Stimulated activated naive CD8-positive, alpha-beta T cell treated with anti-CD3 and anti-CD28 coated beads, Interleukin-15, Interleukin-2, amounts not matched to agents 100 ng/mL and 50 ng/mL, for 24 hours (primary cell): ENCODE results near the gene MEGF8.

Experiments
- H3K27ac Mint-ChIP-seq: one replicate; pipeline ENCODE4 v1.8.0; 2021; ENCODE audit warnings: mild to moderate bottlenecking, mixed read lengths
- H3K27me3 Mint-ChIP-seq: one replicate; pipeline ENCODE4 v1.8.0; 2021; ENCODE audit warnings: mixed read lengths
- H3K36me3 Mint-ChIP-seq: one replicate; pipeline ENCODE4 v1.8.0; 2021; ENCODE audit warnings: low read depth, mixed read lengths
- H3K4me1 Mint-ChIP-seq: one replicate; pipeline ENCODE4 v1.8.0; 2021; ENCODE audit warnings: low read depth, mixed read lengths
- H3K4me3 Mint-ChIP-seq: one replicate; pipeline ENCODE4 v1.8.0; 2021; ENCODE audit warnings: mild to moderate bottlenecking, mixed read lengths
- H3K9me3 Mint-ChIP-seq: one replicate; pipeline ENCODE4 v1.8.0; 2021; ENCODE audit warnings: mixed read lengths

Gene MEGF8, protein sequence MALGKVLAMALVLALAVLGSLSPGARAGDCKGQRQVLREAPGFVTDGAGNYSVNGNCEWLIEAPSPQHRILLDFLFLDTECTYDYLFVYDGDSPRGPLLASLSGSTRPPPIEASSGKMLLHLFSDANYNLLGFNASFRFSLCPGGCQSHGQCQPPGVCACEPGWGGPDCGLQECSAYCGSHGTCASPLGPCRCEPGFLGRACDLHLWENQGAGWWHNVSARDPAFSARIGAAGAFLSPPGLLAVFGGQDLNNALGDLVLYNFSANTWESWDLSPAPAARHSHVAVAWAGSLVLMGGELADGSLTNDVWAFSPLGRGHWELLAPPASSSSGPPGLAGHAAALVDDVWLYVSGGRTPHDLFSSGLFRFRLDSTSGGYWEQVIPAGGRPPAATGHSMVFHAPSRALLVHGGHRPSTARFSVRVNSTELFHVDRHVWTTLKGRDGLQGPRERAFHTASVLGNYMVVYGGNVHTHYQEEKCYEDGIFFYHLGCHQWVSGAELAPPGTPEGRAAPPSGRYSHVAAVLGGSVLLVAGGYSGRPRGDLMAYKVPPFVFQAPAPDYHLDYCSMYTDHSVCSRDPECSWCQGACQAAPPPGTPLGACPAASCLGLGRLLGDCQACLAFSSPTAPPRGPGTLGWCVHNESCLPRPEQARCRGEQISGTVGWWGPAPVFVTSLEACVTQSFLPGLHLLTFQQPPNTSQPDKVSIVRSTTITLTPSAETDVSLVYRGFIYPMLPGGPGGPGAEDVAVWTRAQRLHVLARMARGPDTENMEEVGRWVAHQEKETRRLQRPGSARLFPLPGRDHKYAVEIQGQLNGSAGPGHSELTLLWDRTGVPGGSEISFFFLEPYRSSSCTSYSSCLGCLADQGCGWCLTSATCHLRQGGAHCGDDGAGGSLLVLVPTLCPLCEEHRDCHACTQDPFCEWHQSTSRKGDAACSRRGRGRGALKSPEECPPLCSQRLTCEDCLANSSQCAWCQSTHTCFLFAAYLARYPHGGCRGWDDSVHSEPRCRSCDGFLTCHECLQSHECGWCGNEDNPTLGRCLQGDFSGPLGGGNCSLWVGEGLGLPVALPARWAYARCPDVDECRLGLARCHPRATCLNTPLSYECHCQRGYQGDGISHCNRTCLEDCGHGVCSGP (N-terminal part only)

GRCh38 chr19:42325308-42325895 lies at the start of gene MEGF8:
Gene MEGF8 (plus strand): TSS chr19:42325635. CDS start chr19:42326244, 609 bp downstream.
- H3K27ac Mint-ChIP-seq, result peak within 1 kb of the TSS; percentile 89
- peaks cover 23% of the 10 kb centered on the region for H3K27me3 Mint-ChIP-seq
- H3K9me3 Mint-ChIP-seq, result no peaks in the 10 kb centered on the region
- peak within 1 kb of the TSS; percentile 81 for H3K4me3 Mint-ChIP-seq
- peaks cover 18% of the 10 kb centered on the region for H3K4me1 Mint-ChIP-seq
- H3K36me3 Mint-ChIP-seq, result no peaks in the 10 kb centered on the region

DNA sequence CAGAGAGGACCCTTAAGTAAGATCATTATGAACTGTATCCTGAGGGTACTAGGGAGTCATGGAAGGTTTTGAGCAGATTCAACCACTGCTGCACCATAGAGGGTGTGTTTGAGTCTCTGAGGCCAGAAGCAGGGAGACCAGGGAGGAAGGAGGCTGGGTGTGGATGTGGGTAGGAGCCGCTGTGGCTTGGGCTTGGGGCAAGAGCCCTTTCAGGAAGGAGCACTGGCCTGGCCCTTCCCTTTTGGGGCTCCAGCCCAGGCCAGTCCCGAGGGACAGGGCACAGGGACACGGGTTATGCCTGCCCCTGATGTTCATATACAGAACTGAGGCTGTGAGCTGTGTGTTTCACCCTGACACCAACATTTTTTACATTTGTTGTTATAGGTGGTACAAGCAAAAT lies 49.2 kb upstream of the MEGF8 start:
- H3K27ac Mint-ChIP-seq, result no peak overlapping the region
- H3K36me3 Mint-ChIP-seq, result peaks cover 23% of the 10 kb centered on the region
- H3K9me3 Mint-ChIP-seq, result no peaks in the 10 kb centered on the region
- no peak overlapping the region for H3K4me3 Mint-ChIP-seq
- no peaks in the 10 kb centered on the region for H3K27me3 Mint-ChIP-seq
- peaks cover 49% of the 10 kb centered on the region for H3K4me1 Mint-ChIP-seq

GRCh38 chr19:42276821-42277220 lies 48.6 kb upstream of the MEGF8 start:
- Mint-ChIP-seq H3K9me3 (no peaks in the 10 kb centered on the region), H3K4me1 (peaks cover 45% of the 10 kb centered on the region), H3K36me3 (peaks cover 18% of the 10 kb centered on the region), H3K4me3 (peak overlapping the region; percentile 28), H3K27ac (peak overlapping the region; percentile 31), H3K27me3 (no peaks in the 10 kb centered on the region)

DNA sequence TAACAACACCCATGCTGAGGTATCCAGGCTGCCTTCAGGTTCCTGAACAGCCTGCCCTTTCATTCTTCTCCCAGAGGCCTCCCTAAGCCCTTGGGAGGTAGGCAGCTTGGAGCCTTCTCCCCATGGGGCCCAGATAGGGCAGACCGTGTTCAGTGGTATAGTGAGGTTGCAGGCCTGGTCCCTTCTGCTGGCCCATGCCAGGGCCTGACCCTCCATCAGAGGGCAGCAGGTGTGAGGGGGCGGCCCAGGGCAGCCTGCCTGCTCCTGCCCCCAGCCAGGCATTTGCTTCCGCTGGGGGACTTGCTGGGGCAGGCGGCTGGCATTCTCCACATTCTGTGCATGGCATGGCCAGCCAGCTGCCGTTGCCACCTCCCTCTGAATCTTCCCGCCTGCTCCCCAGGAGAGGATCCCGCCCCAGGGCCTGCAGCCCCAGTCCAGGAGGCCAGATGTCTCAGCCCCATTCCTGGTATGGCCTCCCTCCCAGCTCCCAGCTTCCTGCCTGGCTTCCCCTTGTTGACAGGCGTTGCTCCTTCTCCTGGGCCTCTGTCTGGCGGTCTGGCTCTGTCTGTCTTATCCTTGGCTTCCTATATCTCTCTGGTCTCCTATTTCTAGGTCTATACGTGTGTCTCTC lies 47.5 kb upstream of the MEGF8 start:
- Mint-ChIP-seq H3K4me1 (peaks cover 45% of the 10 kb centered on the region), H3K36me3 (peaks cover 18% of the 10 kb centered on the region), H3K27ac (peak overlapping the region; percentile 21), H3K9me3 (no peaks in the 10 kb centered on the region), H3K27me3 (no peaks in the 10 kb centered on the region), H3K4me3 (peak overlapping the region; percentile 21)

- H3K4me1 Mint-ChIP-seq, result peaks cover 45% of the 10 kb centered on the region
- no peaks in the 10 kb centered on the region for H3K9me3 Mint-ChIP-seq
- peak overlapping the region; percentile 95 for H3K4me3 Mint-ChIP-seq
- peaks cover 15% of the 10 kb centered on the region for H3K36me3 Mint-ChIP-seq
- H3K27ac Mint-ChIP-seq, result peak overlapping the region; percentile 99
- no peaks in the 10 kb centered on the region for H3K27me3 Mint-ChIP-seq
These were observed 46.8 kb upstream of the MEGF8 start for GRCh38 chr19:42278452-42279154.

- Mint-ChIP-seq H3K4me1 (peaks cover 45% of the 10 kb centered on the region), H3K4me3 (peak overlapping the region; percentile 95)
These were observed 46.1 kb upstream of the MEGF8 start for GRCh38 chr19:42279155-42279901.

DNA sequence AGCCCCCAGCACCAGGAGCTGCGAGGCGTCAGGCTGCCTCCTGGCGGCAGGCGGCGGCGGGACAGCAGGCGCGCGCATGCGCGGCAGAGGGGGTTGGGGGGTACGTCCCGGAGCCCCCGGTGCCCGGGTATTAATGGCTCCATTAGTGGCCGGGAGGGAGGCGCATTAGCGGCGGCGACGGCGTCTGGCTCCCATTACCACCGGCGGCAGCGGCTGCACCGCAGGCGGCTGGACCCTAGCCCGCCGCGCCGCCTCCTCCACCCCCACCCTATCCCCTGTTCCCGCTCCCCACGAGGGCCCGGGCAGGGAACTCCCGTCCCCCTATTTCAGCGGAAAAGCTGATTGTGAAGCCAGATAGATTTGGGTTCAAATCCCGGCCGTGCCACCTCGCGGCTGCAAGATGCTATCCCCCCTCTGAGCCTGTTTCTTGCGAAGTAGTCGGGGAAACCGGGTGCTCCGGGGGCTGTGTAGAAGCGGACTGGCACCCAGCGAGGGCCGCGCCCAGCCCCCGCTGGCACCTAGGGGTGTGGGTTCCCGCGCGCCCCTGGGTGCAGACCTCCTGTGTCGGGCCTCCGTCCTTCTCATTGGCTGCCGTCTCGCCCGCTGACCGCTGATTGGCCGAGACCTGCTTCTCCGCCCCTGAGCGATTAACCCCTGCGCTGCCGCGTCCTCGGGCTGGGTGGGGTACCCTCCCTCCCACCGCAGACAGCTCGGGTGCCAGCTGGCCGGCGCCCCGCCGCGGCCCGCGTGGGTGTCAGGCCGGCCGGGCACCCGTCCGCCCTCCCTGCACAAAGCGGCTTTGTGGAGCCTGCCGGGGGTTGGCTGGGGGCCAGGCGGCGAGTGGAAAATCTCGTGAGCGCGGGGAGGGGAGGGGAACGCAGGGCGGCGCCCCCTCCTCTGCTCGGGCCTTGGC lies 45.3 kb upstream of the MEGF8 start:
- Mint-ChIP-seq H3K36me3 (peaks cover 5% of the 10 kb centered on the region), H3K27ac (peak overlapping the region; percentile 99), H3K9me3 (no peaks in the 10 kb centered on the region), H3K27me3 (no peaks in the 10 kb centered on the region), H3K4me3 (peak overlapping the region; percentile 95), H3K4me1 (peaks cover 43% of the 10 kb centered on the region)

More at GRCh38 chr19:42279155-42279901, 46.1 kb upstream of the MEGF8 start:
- Mint-ChIP-seq H3K27me3 (no peaks in the 10 kb centered on the region), H3K36me3 (peaks cover 13% of the 10 kb centered on the region), H3K27ac (peak overlapping the region; percentile 99), H3K9me3 (no peaks in the 10 kb centered on the region)

GRCh38 chr19:42280815-42281145 lies 44.7 kb upstream of the MEGF8 start:
- H3K4me3 Mint-ChIP-seq, result peak overlapping the region; percentile 60
- peaks cover 46% of the 10 kb centered on the region for H3K4me1 Mint-ChIP-seq
- H3K27me3 Mint-ChIP-seq, result no peaks in the 10 kb centered on the region
- no peaks in the 10 kb centered on the region for H3K9me3 Mint-ChIP-seq
- H3K27ac Mint-ChIP-seq, result no peak overlapping the region
- H3K36me3 Mint-ChIP-seq, result peaks cover 5% of the 10 kb centered on the region

GRCh38 chr19:42281146-42281826 lies 44.1 kb upstream of the MEGF8 start:
- Mint-ChIP-seq H3K36me3 (peaks cover under 1% of the 10 kb centered on the region), H3K27me3 (no peaks in the 10 kb centered on the region), H3K9me3 (no peaks in the 10 kb centered on the region), H3K4me1 (peaks cover 46% of the 10 kb centered on the region), H3K4me3 (peak overlapping the region; percentile 63), H3K27ac (peak overlapping the region; percentile 77)

DNA sequence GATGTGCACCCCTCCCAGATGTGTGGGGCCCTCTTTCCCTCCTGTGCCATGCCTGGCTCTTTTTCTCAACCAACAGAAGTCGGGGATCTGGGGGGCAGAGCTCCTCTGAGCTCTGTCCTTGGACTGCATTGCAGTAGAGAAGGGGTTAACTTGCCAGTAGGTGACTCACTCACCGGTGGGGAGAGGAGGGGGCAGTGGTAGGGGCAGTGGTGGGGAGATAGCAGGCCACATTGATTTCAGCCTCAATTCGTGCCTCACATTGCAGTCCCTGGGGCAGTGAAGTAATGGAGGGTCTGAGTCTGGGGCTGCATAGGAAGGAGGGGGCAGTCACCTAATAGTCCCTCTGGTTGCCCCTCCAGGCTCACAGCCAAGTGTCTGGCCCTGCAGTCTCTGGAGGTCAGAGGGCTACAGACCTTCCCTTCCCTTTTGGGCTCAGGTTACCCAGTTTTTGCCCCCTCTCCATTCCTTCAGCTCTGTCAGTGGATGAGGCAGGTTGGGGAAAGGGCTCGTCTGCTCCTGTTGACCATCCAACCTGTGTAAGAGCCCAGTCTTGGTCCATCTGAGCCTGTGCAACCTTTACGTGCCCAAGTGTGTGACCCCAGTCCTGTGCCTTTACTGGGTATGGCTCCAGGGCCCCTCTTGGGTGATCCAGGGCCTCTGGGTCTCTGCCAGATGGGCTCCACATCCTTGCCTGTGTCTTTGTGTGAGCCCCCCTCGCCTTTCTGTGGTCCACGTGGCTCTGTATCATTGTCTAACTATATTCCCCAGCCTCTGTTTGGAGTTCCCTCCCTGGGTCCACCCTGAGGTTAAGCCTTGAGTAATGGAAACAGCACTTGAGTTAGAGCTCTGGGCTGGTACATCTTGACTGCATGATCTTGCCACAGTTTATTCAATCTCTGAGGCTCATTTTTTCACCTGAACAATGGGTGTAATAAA lies 43.3 kb upstream of the MEGF8 start:
- Mint-ChIP-seq H3K27me3 (no peaks in the 10 kb centered on the region), H3K4me1 (peaks cover 39% of the 10 kb centered on the region), H3K9me3 (no peaks in the 10 kb centered on the region), H3K36me3 (no peaks in the 10 kb centered on the region), H3K27ac (no peak overlapping the region), H3K4me3 (peak overlapping the region; percentile 63)

DNA sequence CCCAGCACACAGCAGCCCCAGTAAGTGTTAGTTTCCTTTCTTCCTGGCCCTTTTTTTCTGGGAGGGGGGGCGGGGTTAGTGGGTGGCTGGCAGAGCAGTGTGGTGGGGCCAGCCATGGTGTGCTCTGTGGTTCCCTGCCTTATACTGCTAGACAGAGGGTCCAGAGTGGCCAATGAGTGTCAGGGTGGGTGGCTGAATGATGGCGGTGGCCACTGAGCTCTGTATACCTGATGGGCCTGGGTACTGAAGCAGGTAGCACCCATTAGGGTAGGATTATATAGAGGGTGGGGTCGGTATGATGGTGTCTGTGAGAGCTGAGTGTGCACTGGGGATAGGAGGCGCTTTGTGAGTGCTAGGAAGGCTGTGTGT lies 42.6 kb upstream of the MEGF8 start:
- no peak overlapping the region for H3K27ac Mint-ChIP-seq
- peaks cover 35% of the 10 kb centered on the region for H3K4me1 Mint-ChIP-seq
- H3K4me3 Mint-ChIP-seq, result peak overlapping the region; percentile 57
- no peaks in the 10 kb centered on the region for H3K9me3 Mint-ChIP-seq
- no peaks in the 10 kb centered on the region for H3K27me3 Mint-ChIP-seq
- no peaks in the 10 kb centered on the region for H3K36me3 Mint-ChIP-seq
